ENCODE measurements around the gene GPR183. TPM values are rescaled to one million over a fixed set of nuclear protein-coding genes. Genes with fewer than 3 reads are reported as not detected.

Gene GPR183
- polyA plus RNA-seq, 4 donors: 2.4 to 5.7 (median 5.5) TPM; not detected in 1

DNA sequence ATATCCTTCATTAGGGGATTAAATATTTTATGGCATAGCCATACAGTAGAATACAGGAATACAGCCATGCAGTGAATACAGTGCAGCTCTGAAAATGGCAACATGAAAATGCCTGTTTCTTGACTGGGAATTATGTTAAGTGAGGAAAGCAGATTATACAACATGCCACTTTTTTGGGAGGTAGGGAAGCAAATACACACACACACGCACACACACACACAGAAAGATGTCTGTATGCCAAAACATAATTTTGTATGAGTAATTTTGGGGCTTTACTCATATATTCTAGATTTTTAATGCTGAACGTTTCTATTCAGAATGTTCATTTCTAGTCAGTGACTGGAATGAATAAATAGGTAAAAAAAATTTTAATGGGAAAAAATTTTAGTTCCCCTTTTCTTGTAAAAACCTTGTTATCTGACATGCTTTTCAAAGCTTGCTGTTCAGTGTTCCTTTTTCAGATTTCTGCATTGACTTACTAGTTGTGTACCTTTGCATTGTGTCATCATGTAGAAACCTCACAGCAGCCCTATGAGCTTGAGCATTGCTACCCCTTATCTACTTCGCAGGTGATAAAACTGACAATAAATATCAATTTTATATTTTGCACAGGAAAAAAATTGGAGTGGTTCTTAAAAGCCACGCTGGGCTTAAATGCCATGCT, 7.8 kb downstream of the GPR183 start:
- Histone ChIP-seq H3K27ac (ENCODE audit: low read depth in 1 of 3, low read length in 2 of 3) (peak overlapping the region in 1 of 3 donors; percentile 60), H3K36me3 (ENCODE audit: control insufficient read depth in 3 of 3, insufficient read depth in 2 of 3, low read depth in 1 of 3, low read length in 3 of 3) (peaks cover 0 to 7% (median 3%) of the 10 kb centered on the region in 3 donors), H3K9me3 (ENCODE audit: control insufficient read depth in 2 of 2, insufficient read depth in 1 of 2, low read depth in 1 of 2, low read length in 1 of 2) (no peaks in the 10 kb centered on the region), H3K4me1 (ENCODE audit: control insufficient read depth in 3 of 3, insufficient read depth in 2 of 3, low read depth in 1 of 3, low read length in 2 of 3) (peaks cover 0 to 7% (median 0%) of the 10 kb centered on the region in 3 donors), H3K27me3 (ENCODE audit: control insufficient read depth in 3 of 3, insufficient read depth in 3 of 3, low read length in 3 of 3) (no peaks in the 10 kb centered on the region), H3K4me3 (ENCODE audit: low read depth in 1 of 3, low read length in 3 of 3) (no peak overlapping the region)
- no peak for DNase-seq
- FAIRE-seq: no peak
- WGBS, 3 donors: 73 to 84% (median 73%) methylated on average over 4 of the region's 4 CpGs

DNA sequence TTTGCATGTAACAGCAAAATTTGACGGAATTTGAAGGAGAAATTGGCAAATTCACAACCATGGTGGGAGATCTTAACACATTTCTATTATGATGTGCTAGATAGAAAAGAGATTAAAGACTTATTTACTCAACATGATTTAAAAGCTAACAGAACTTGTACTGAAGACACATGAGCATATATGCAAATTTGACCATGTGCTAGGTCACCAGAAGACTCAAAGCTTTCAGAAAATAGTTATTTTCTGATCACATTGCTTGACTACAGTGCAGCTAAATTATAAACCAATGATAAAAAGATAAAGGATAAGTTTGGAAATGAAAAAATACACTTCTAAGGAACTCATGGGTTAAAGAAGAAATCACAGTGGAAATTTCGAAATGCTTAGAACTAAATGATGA, 9.1 kb downstream of the GPR183 start:
- no peaks in the 10 kb centered on the region for H3K27me3 ChIP-seq (ENCODE audit: control insufficient read depth in 3 of 3, insufficient read depth in 3 of 3, low read length in 3 of 3)
- 83 to 94% (median 87%) methylated on average over 2 of the region's 2 CpGs for WGBS, 3 donors
- H3K27ac ChIP-seq (ENCODE audit: low read depth in 1 of 3, low read length in 2 of 3): peak overlapping the region in 1 of 3 donors; percentile 20
- H3K36me3 ChIP-seq (ENCODE audit: control insufficient read depth in 3 of 3, insufficient read depth in 2 of 3, low read depth in 1 of 3, low read length in 3 of 3): peaks cover 0 to 3% (median 3%) of the 10 kb centered on the region in 3 donors
- H3K4me3 ChIP-seq (ENCODE audit: low read depth in 1 of 3, low read length in 3 of 3): no peak overlapping the region
- H3K9me3 ChIP-seq (ENCODE audit: control insufficient read depth in 2 of 2, insufficient read depth in 1 of 2, low read depth in 1 of 2, low read length in 1 of 2): no peaks in the 10 kb centered on the region
- DNase-seq: no peak
- no peak for FAIRE-seq
- H3K4me1 ChIP-seq (ENCODE audit: control insufficient read depth in 3 of 3, insufficient read depth in 2 of 3, low read depth in 1 of 3, low read length in 2 of 3): peaks cover 0 to 11% (median 5%) of the 10 kb centered on the region in 3 donors

DNA sequence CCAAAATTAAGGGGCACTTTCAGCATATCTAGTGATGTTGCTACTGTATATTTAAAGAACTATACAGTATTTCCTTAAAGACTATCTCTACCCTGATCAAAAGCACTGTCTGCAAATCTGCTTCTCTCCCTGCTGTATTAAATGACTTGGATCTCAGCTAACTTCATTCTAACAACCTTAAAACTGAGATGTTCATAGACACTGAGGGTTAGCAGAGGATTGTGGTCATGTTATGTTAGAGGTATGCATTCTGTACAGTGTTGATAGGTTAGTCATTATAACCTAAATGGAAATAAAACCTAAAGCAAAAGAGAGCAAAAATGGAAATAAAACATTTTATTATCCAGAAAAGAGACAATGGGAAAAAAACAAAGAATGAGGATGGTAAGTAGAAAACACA, 9.9 kb downstream of the GPR183 start:
- DNase-seq (no peak), FAIRE-seq (no peak)
- no peak overlapping the region for H3K4me3 ChIP-seq (ENCODE audit: low read depth in 1 of 3, low read length in 3 of 3)
- no peaks in the 10 kb centered on the region for H3K27me3 ChIP-seq (ENCODE audit: control insufficient read depth in 3 of 3, insufficient read depth in 3 of 3, low read length in 3 of 3)
- H3K9me3 ChIP-seq (ENCODE audit: control insufficient read depth in 2 of 2, insufficient read depth in 1 of 2, low read depth in 1 of 2, low read length in 1 of 2): no peaks in the 10 kb centered on the region
- H3K4me1 ChIP-seq (ENCODE audit: control insufficient read depth in 3 of 3, insufficient read depth in 2 of 3, low read depth in 1 of 3, low read length in 2 of 3): peaks cover 0 to 11% (median 5%) of the 10 kb centered on the region in 3 donors
- H3K27ac ChIP-seq (ENCODE audit: low read depth in 1 of 3, low read length in 2 of 3): no peak overlapping the region
- H3K36me3 ChIP-seq (ENCODE audit: control insufficient read depth in 3 of 3, insufficient read depth in 2 of 3, low read depth in 1 of 3, low read length in 3 of 3): peaks cover 0 to 3% (median 3%) of the 10 kb centered on the region in 3 donors

DNA sequence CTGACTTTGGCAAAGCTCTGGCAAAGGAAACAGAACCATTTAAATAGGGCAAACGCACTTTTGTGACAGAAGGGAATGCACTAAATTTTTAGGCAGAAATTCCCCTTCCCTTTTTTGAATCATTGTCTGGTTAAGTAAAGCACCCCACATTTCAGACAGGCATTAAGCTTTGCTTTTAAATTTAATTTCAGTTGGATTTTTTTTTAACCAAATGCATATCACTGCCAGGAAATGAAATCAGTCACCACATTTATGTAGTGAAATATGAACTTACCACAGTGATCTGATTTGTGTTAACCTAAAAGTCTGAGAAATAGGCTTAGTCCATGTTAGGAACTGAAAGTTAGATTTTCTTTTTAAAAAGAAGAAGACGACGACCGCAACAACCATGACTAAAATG, 10.8 kb downstream of the GPR183 start:
- peaks cover 0 to 3% (median 3%) of the 10 kb centered on the region in 3 donors for H3K36me3 ChIP-seq (ENCODE audit: control insufficient read depth in 3 of 3, insufficient read depth in 2 of 3, low read depth in 1 of 3, low read length in 3 of 3)
- no peak for DNase-seq
- no peaks in the 10 kb centered on the region for H3K9me3 ChIP-seq (ENCODE audit: control insufficient read depth in 2 of 2, insufficient read depth in 1 of 2, low read depth in 1 of 2, low read length in 1 of 2)
- no peak overlapping the region for H3K27ac ChIP-seq (ENCODE audit: low read depth in 1 of 3, low read length in 2 of 3)
- H3K27me3 ChIP-seq (ENCODE audit: control insufficient read depth in 3 of 3, insufficient read depth in 3 of 3, low read length in 3 of 3): no peaks in the 10 kb centered on the region
- no peak for FAIRE-seq
- H3K4me3 ChIP-seq (ENCODE audit: low read depth in 1 of 3, low read length in 3 of 3): no peak overlapping the region
- peaks cover 0 to 7% (median 5%) of the 10 kb centered on the region in 3 donors for H3K4me1 ChIP-seq (ENCODE audit: control insufficient read depth in 3 of 3, insufficient read depth in 2 of 3, low read depth in 1 of 3, low read length in 2 of 3)
- 71 to 90% (median 74%) methylated on average over 4 of the region's 4 CpGs for WGBS, 3 donors

DNA sequence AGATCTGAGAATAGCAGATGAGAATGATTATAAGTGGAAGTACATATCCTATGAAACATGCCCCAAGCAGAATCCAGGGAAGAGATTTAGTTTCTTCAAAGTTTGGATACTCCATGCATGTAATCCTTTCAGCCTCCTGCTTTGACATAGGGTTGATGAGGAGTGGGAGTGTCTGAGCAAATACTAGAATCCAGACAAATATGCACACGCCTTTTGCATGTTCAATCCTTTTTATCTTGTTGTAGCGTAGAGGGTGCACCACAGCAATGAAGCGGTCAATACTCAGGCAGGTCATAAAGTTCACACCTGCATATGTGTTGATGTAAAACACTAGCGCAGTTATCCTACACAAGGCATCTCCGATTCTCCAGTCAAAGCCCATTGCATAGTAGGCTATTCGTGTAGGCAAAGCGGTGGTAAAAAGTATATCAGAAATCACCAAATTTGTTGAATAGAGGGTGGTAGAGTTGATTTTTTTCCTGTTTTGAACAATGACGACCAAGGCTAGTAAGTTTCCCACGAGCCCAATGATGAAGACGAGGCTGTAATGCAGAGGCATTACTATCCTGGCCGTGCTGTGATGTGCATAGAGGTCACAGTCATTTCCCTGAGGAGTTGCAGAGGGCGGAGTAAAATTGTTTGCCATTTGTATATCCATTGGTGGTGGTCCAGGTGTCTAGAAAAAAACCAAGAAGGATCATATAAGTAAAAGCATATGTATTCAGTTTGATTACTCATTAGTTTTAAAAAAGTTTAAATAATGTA, 11.5 kb downstream of the GPR183 start:
- H3K9me3 ChIP-seq (ENCODE audit: control insufficient read depth in 2 of 2, insufficient read depth in 1 of 2, low read depth in 1 of 2, low read length in 1 of 2): no peaks in the 10 kb centered on the region
- FAIRE-seq: no peak
- no peak overlapping the region for H3K4me3 ChIP-seq (ENCODE audit: low read depth in 1 of 3, low read length in 3 of 3)
- no peaks in the 10 kb centered on the region for H3K27me3 ChIP-seq (ENCODE audit: control insufficient read depth in 3 of 3, insufficient read depth in 3 of 3, low read length in 3 of 3)
- peaks cover 0 to 7% (median 5%) of the 10 kb centered on the region in 3 donors for H3K4me1 ChIP-seq (ENCODE audit: control insufficient read depth in 3 of 3, insufficient read depth in 2 of 3, low read depth in 1 of 3, low read length in 2 of 3)
- H3K36me3 ChIP-seq (ENCODE audit: control insufficient read depth in 3 of 3, insufficient read depth in 2 of 3, low read depth in 1 of 3, low read length in 3 of 3): peaks cover 0 to 3% (median 3%) of the 10 kb centered on the region in 3 donors
- WGBS, 3 donors: 85 to 91% (median 85%) methylated on average over 12 of the region's 12 CpGs
- no peak for DNase-seq
- no peak overlapping the region for H3K27ac ChIP-seq (ENCODE audit: low read depth in 1 of 3, low read length in 2 of 3)

DNA sequence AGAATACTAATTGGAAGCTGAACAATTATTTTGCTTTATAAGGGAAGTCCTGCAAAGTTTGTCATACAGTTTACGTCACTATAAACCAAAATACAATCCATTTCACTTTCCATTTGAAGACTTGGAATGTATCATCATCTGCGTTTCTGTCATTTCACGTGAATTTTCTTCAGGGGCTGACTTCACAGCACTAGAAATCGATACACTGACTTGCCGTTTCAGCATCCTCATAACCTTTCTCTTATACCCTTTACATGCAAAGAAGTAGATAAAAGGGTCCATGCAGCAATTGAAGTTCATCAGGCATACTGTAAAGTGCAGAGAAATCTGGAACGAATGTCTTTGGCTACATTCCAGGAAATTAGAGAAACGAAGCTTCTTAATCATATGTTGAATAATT, 12.2 kb downstream of the GPR183 start:
- Histone ChIP-seq H3K27ac (ENCODE audit: low read depth in 1 of 3, low read length in 2 of 3) (no peak overlapping the region), H3K27me3 (ENCODE audit: control insufficient read depth in 3 of 3, insufficient read depth in 3 of 3, low read length in 3 of 3) (no peaks in the 10 kb centered on the region), H3K9me3 (ENCODE audit: control insufficient read depth in 2 of 2, insufficient read depth in 1 of 2, low read depth in 1 of 2, low read length in 1 of 2) (no peaks in the 10 kb centered on the region), H3K36me3 (ENCODE audit: control insufficient read depth in 3 of 3, insufficient read depth in 2 of 3, low read depth in 1 of 3, low read length in 3 of 3) (peaks cover 0 to 4% (median 3%) of the 10 kb centered on the region in 3 donors), H3K4me1 (ENCODE audit: control insufficient read depth in 3 of 3, insufficient read depth in 2 of 3, low read depth in 1 of 3, low read length in 2 of 3) (peaks cover 0 to 7% (median 5%) of the 10 kb centered on the region in 3 donors), H3K4me3 (ENCODE audit: low read depth in 1 of 3, low read length in 3 of 3) (no peak overlapping the region)
- WGBS, 3 donors: 54 to 64% (median 63%) methylated on average over 7 of the region's 7 CpGs
- DNase-seq: no peak
- FAIRE-seq: no peak

DNA sequence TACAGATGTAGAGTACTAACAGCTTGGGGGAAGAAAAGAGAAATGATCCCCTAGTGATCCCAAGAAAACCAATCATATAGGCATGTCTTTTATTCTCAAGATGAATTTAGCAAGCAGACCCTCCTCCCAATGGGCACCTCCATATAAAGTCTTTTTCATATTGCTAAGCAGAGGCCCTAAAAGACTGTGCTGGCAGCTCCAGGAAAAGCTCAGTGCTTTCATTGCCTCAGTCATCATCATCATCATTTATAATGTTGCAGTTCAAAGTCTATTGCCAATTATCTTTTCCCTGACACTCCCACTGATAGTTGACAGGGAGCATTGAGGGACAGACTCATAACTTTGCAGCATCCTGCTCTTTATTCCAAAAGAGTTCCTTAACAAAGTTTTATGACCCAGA, 13.0 kb downstream of the GPR183 start:
- Histone ChIP-seq H3K4me1 (ENCODE audit: control insufficient read depth in 3 of 3, insufficient read depth in 2 of 3, low read depth in 1 of 3, low read length in 2 of 3) (peaks cover 0 to 8% (median 5%) of the 10 kb centered on the region in 3 donors), H3K27ac (ENCODE audit: low read depth in 1 of 3, low read length in 2 of 3) (peak overlapping the region in 2 of 3 donors; percentile 13 to 39), H3K27me3 (ENCODE audit: control insufficient read depth in 3 of 3, insufficient read depth in 3 of 3, low read length in 3 of 3) (no peaks in the 10 kb centered on the region), H3K9me3 (ENCODE audit: control insufficient read depth in 2 of 2, insufficient read depth in 1 of 2, low read depth in 1 of 2, low read length in 1 of 2) (no peaks in the 10 kb centered on the region), H3K36me3 (ENCODE audit: control insufficient read depth in 3 of 3, insufficient read depth in 2 of 3, low read depth in 1 of 3, low read length in 3 of 3) (peaks cover 0 to 7% (median 3%) of the 10 kb centered on the region in 3 donors), H3K4me3 (ENCODE audit: low read depth in 1 of 3, low read length in 3 of 3) (no peak overlapping the region)
- peak; percentile 68 to 84 for DNase-seq
- FAIRE-seq: no peak

DNA sequence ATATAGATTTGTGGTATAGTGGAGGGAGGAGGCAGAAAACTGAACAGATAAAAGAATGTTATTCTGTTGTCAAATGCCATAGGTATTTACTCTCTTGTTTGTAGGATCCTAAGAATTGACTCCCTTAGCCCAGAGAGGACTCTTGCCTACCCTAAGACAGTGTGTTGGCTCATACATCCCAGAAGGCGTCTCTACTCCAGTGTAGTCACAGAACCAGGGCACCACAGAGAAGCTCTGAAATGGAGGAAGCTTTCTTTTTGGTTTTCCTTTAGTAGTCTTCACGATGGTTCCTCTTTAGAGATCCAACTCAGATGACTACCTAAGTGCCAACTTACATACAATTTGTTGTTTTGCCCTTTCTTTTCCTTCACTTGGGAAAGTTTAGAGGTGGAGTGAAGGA, 14.0 kb downstream of the GPR183 start:
- peaks cover 0 to 7% (median 3%) of the 10 kb centered on the region in 3 donors for H3K36me3 ChIP-seq (ENCODE audit: control insufficient read depth in 3 of 3, insufficient read depth in 2 of 3, low read depth in 1 of 3, low read length in 3 of 3)
- no peak for DNase-seq
- 81 to 95% (median 92%) methylated on average over 2 of the region's 2 CpGs for WGBS, 3 donors
- peaks cover 0 to 12% (median 5%) of the 10 kb centered on the region in 3 donors for H3K4me1 ChIP-seq (ENCODE audit: control insufficient read depth in 3 of 3, insufficient read depth in 2 of 3, low read depth in 1 of 3, low read length in 2 of 3)
- no peaks in the 10 kb centered on the region for H3K9me3 ChIP-seq (ENCODE audit: control insufficient read depth in 2 of 2, insufficient read depth in 1 of 2, low read depth in 1 of 2, low read length in 1 of 2)
- FAIRE-seq: no peak
- H3K27me3 ChIP-seq (ENCODE audit: control insufficient read depth in 3 of 3, insufficient read depth in 3 of 3, low read length in 3 of 3): no peaks in the 10 kb centered on the region
- no peak overlapping the region for H3K4me3 ChIP-seq (ENCODE audit: low read depth in 1 of 3, low read length in 3 of 3)
- H3K27ac ChIP-seq (ENCODE audit: low read depth in 1 of 3, low read length in 2 of 3): peak overlapping the region in 1 of 3 donors; percentile 45
